A375 (cell line): ENCODE results near the gene MAP4K3. TPM values are rescaled to one million over a fixed set of nuclear protein-coding genes. Genes with fewer than 3 reads are reported as not detected.

Experiments used
- small RNA-seq: library from RNA; depleted of rRNA; stranded (forward); fragments of <200 nt; gene quantifications from one replicate; pipeline ENCODE3, GENCODE V24; 2014
- total RNA-seq: library from RNA; depleted of rRNA; stranded (reverse); fragments of >200 nt; shearing (Covaris generic); gene quantifications from 2 replicates; pipeline ENCODE4 v1.2.3, GENCODE V29; 2014; rRNA removed

Gene MAP4K3
- total RNA-seq: 31.4 and 34.7 TPM in 2 replicates

GRCh38 chr2:39436592-39437521 is at the start of gene MAP4K3:
Gene MAP4K3 (minus strand): TSS chr2:39437285. CDS start chr2:39436987, 298 bp downstream.

GRCh38 chr2:39243469-39244123 is 193.5 kb downstream of the MAP4K3 start, which contains the start of gene CDKL4:
Gene CDKL4 (minus strand): TSS chr2:39243970.

Small RNAs within 50 kb of the gene (small RNA-seq; reads per million reads assigned to genes)
- gene RF00272: not detected

Other genes starting within 250 kb of the MAP4K3 start
- 0.19 TPM in 1 of 2 replicates, not detected in the other for gene CDKL4, start 193.3 kb downstream of the MAP4K3 start, total RNA-seq
- gene TMEM178A, start 228.6 kb upstream of the MAP4K3 start, total RNA-seq: 0.38 TPM in 1 of 2 replicates, not detected in the other